Measurements from ENCODE around the gene NABP2.
"Not testable (repeated sequence)": the region's sequence is repeated elsewhere in the genome, so short reads cannot be mapped to it uniquely, and the experiment has no call there.

Gene NABP2

GRCh38 chr12:56267443-56268071 lies 43.4 kb downstream of the NABP2 start:
- peaks cover 7% of the 10 kb centered on the region for H3K4me1 ChIP-seq (ENCODE audit: control insufficient read depth, insufficient read depth, low read length)
- H3K9ac ChIP-seq (ENCODE audit: low read length): peak overlapping the region; percentile 88
- peak overlapping the region; percentile 77 for H3K4me3 ChIP-seq (ENCODE audit: low read length)
- H3K36me3 ChIP-seq (ENCODE audit: control insufficient read depth, insufficient read depth, low read length): peaks cover 2% of the 10 kb centered on the region
- H3K27me3 ChIP-seq (ENCODE audit: control insufficient read depth, insufficient read depth, low read length): no peaks in the 10 kb centered on the region
- H3K27ac ChIP-seq (ENCODE audit: low read depth, low read length): peak overlapping the region; percentile 95

- H3K4me1 ChIP-seq (ENCODE audit: control insufficient read depth, insufficient read depth, low read length): peaks cover 7% of the 10 kb centered on the region
- H3K4me3 ChIP-seq (ENCODE audit: low read length): no peak overlapping the region
- H3K9ac ChIP-seq (ENCODE audit: low read length): no peak overlapping the region
- no peaks in the 10 kb centered on the region for H3K27me3 ChIP-seq (ENCODE audit: control insufficient read depth, insufficient read depth, low read length)
- peaks cover 26% of the 10 kb centered on the region for H3K36me3 ChIP-seq (ENCODE audit: control insufficient read depth, insufficient read depth, low read length)
- no peak overlapping the region for H3K27ac ChIP-seq (ENCODE audit: low read depth, low read length)
Measured at GRCh38 chr12:56271031-56271430, 46.9 kb downstream of the NABP2 start.

GRCh38 chr12:56272468-56272867 lies 48.3 kb downstream of the NABP2 start:
- not testable (repeated sequence) for H3K4me1 ChIP-seq (ENCODE audit: control insufficient read depth, insufficient read depth, low read length); H3K27ac ChIP-seq (ENCODE audit: low read depth, low read length); H3K4me3 ChIP-seq (ENCODE audit: low read length); H3K27me3 ChIP-seq (ENCODE audit: control insufficient read depth, insufficient read depth, low read length); H3K9ac ChIP-seq (ENCODE audit: low read length)
- H3K36me3 ChIP-seq (ENCODE audit: control insufficient read depth, insufficient read depth, low read length): peaks cover 26% of the 10 kb centered on the region

- H3K36me3 ChIP-seq (ENCODE audit: control insufficient read depth, insufficient read depth, low read length): peaks cover 28% of the 10 kb centered on the region
- H3K27me3 ChIP-seq (ENCODE audit: control insufficient read depth, insufficient read depth, low read length): no peaks in the 10 kb centered on the region
- H3K9ac ChIP-seq (ENCODE audit: low read length): no peak overlapping the region
- no peak overlapping the region for H3K4me3 ChIP-seq (ENCODE audit: low read length)
- H3K27ac ChIP-seq (ENCODE audit: low read depth, low read length): no peak overlapping the region
- H3K4me1 ChIP-seq (ENCODE audit: control insufficient read depth, insufficient read depth, low read length): no peaks in the 10 kb centered on the region
Measured at GRCh38 chr12:56274299-56274698, 50.2 kb downstream of the NABP2 start.

GRCh38 chr12:56278905-56279304 lies 54.8 kb downstream of the NABP2 start:
- no peaks in the 10 kb centered on the region for H3K4me1 ChIP-seq (ENCODE audit: control insufficient read depth, insufficient read depth, low read length)
- peaks cover 36% of the 10 kb centered on the region for H3K36me3 ChIP-seq (ENCODE audit: control insufficient read depth, insufficient read depth, low read length)
- H3K4me3 ChIP-seq (ENCODE audit: low read length): no peak overlapping the region
- no peaks in the 10 kb centered on the region for H3K27me3 ChIP-seq (ENCODE audit: control insufficient read depth, insufficient read depth, low read length)
- H3K27ac ChIP-seq (ENCODE audit: low read depth, low read length): no peak overlapping the region
- no peak overlapping the region for H3K9ac ChIP-seq (ENCODE audit: low read length)
